GM12875 (cell line): ENCODE measurements around the gene PLIN4.

ENCODE experiments used
- H3K4me3 ChIP-seq: one replicate; pipeline ENCODE4 v1.5.1; 2011; ENCODE audit warnings: low read depth, low read length, control low read depth
- CTCF ChIP-seq: IDR thresholded peaks from 2 replicates; pipeline ENCODE4 v1.5.1; 2011; ENCODE audit warnings: low read depth, mild to moderate bottlenecking, control low read depth, inconsistent platforms, low read length, moderate library complexity, borderline replicate concordance; ENCODE audit not compliant: insufficient read depth

The PLIN4 gene

DNA sequence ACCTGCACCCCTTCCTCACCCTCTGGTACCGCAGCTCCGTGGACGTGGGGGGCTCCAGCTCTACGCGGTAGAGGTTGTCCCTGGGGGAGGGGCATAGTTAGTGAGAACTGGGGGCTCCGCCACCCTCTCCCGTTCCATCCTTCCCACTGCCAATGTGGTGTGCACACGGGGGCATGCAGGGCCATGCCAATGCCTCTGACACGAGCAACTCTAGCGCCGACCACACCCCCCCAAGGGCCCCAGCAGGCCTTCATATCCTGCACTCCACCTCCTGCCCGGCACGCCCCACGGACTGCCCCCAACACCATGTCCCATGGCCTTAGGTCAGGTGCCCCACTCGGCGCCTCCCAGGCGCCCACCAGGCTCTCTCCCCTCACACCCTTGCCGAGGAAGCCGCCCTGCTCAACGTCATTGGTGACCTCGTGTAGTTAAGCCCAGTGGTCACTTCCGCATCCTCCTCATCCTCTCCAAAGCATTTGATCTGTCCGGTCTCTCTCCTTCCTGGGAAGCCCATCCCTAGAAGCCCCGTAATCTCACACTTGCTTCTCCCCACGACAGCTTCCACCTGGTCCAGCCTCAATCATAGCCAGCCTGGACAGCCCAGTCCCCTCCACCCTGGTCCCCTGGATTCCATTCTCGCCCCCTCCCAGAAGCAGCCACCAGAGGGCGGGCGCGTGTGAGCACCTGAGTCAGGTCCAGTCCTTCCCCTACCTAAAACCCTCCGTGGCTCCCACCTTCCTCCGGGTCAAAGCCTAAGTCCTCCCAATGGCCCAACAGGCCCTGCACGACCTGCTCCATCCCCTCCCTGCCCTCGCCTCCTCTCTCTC, 39.1 kb upstream of the PLIN4 start:
- no peak overlapping the region for H3K4me3 ChIP-seq
- peak; percentile 45; the same call in 1 of the 2 replicates for TF ChIP-seq CTCF

GRCh38 chr19:4556597-4557127, 38.4 kb upstream of the PLIN4 start:
- no peak overlapping the region for H3K4me3 ChIP-seq
- no peak for TF ChIP-seq CTCF

DNA sequence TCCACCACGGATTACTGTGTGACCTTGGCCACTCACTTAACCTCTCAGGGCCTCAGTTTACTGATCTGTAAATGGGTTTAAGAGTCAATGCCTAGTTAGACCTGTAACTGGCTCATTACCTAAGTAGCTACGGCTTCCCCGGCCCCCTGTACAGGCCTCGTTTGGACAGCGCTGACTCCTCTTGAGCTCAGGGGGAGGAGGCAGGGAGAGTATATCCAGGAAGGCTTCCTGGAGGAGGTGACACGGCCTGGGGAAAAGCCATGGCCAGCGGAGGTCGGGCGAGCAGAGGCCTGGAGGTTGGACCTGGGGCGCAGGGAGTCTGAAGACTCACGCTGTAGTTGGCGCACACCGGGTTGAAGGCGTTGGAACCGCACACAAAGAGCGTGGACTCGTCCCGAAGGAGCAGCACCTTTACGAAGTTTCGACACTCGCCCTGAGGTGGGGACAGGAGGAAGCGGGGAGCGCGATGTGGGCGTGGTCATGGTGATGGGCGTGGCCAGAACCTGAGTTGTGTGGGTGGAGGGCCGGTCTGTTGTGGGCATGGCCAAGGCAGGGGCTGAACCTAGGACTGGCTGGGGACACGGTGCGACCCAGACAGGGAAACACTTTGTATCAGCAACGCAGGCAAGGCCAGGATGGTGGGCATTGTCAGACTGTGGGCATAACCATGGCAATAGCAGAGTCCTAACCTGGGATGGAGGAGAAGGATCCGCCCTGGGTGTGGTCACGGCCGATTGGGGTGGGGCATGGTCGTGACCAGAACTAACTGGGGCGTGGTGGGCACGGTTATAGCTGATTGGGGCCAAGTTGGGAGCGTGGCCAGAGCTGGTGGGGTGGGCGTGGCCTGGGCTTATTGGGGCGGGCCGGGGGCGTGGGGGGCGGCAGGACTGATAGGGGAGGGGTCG, 37.6 kb upstream of the PLIN4 start:
- no peak for TF ChIP-seq CTCF
- no peak overlapping the region for H3K4me3 ChIP-seq

GRCh38 chr19:4554717-4555116, 36.4 kb upstream of the PLIN4 start:
- no peak for TF ChIP-seq CTCF
- H3K4me3 ChIP-seq: no peak overlapping the region

DNA sequence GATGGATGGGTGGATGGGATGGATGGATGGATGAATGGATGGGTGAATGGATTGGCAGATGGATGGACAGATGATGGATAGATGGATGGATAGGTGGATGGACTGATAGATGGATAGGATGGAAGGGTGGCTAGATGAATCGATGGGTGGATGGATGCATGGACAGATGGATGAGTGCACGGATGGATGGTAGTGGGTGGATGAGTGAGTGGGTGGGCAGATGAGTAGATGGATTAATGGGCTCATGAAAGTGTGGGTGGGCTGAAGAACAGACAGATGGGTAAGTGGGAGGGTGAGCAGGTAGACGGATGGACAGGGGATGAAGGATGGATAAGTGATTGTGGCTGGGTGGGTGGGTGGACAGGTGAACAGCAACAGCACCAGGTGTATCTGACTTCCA, 35.5 kb upstream of the PLIN4 start:
- no peak overlapping the region for H3K4me3 ChIP-seq
- TF ChIP-seq CTCF: no peak

GRCh38 chr19:4553092-4553695, 34.9 kb upstream of the PLIN4 start:
- H3K4me3 ChIP-seq: no peak overlapping the region
- TF ChIP-seq CTCF: no peak
